Stimulated activated CD8-positive, alpha-beta memory T cell treated with anti-CD3 and anti-CD28 coated beads, Interleukin-12 subunit alpha, Interleukin-12 subunit beta, amount 100 ng/mL, for 4 hours (primary cell): ENCODE measurements around the gene AKAP13.

Source experiments
- DNase-seq: peaks from one replicate; pipeline ENCODE4 v3.0.0-alpha.2; 2020; ENCODE audit warnings: low read depth

The AKAP13 gene

DNA sequence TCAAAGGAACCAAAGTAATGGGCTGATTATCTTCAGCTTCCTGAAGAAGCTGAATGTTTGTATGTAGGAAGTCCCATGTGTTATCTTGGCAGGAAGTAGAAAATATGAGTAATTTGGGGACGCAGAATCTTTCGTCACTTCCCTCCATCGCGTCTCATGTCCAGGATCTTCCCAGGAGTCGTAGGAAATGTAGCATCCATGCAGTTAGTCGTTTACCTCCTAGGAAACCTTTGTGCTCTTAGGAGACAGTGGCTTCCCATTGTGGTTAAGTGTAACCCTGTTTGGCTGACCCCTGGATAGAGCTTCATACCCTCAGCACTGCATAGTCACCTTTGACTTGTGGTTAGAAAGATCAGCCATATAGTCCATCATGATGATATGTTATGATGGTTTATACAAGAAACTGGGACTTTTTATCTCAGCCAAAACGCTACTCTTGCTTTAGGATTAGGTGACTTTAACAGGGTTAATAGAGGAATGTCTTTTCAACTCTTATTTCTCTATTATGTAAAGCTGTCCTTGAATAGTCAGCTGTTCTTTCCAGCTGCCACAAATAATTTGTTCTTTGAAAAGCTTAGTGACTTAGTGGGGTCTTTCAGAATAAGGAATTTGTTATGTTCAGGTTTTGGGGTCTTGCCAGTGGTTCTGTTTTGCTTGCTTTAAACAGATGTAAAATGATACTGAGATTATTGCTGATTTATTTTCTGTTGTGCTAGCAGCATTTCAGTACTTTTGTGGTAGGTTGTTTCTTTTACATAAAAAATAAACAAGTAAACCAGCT, 322.1 kb downstream of the AKAP13 start:
- peak; percentile 14 for DNase-seq

DNA sequence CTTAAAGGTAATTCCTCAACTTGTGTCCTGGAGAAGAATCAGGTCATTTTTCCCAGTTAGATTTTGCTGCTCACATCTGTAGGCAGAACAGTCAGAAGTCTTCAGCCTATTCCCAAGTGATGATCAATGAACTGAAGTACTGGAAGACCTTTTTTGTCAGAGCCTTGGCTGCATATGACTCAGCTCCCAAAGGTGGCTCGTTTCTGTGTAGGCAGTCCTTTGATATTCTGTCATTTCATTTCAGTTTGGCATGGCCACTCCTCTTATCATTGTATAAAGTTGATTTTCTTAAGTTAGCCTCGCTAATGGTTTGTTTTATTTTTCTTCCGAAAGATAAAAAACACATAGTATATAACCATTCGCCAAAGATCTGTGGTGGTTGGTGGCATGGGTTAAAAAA, 323.7 kb downstream of the AKAP13 start:
- DNase-seq: no peak

- no peak for DNase-seq
These were observed 324.5 kb downstream of the AKAP13 start for GRCh38 chr15:85704720-85705429.

DNA sequence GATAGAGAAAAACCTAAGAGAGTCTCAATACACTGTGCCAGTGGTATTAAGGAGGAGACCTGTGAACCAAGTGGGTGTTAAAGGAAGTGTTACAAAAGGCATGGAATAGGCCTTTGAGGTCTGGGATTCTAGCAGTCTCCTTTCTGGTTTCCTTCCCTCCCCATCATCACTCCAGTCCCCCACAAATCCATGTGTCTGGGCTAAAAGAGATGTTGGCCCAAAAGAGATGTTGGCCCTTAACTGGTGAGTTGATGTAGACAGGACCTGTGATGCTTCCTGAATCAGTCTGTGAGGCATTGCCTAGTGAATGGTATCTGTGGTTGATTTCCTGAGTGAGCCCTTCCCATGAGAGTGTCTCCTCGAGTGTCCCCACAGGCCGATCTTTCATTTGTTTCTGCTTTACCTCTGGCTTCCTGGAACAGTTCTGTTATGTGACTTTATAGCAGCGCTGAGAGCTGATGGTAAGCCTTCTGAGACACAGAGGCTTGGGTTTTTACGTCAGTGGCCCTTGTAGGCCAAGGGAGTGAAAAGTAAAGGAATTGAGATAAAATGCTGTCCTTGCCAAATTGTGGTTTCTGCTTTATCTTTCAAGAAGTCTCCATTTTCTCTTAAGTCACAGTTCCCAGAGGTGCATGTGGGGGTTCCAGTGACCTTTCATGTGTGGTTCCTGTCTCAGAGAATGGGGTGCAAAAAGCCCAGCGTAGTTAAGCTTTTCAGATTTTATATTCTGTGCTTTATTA, 326.5 kb downstream of the AKAP13 start:
- DNase-seq: no peak

DNA sequence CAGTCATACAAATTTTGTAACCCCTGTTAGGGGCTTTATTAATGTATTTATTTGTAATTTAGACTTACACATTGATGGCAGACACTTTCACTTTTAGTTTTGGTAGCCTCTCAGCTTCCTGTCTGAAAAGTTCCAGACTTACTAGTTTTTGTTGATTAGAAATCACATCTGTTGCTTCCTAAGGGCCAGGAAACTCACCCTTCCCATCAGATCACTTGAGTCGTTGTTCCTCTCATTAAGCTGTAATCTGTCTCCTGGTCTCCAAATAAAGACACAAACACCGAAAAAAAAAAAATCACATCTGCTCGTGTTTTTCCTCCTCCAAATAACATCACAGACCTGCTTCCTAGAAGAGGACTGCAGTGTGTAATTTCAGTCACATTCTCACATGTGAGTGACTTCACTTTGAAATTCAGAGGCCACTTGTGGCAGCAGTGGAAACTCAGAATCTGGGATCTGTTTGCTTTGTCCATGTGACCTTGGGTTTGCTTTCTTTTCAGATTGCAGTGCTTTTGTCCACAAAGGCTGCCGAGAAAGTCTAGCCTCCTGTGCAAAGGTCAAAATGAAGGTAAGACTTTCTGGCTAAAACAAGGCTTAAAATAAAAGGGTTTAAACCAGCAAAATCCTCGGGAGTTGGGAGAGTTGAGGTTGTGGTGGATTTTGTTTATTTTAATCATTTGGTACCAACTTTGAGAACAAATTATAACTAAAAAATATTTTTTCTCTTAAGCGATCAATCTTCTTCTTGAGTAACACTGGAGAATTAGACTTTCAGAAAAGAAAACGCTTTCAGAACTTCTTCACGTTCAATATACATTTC, 327.3 kb downstream of the AKAP13 start:
- no peak for DNase-seq

DNA sequence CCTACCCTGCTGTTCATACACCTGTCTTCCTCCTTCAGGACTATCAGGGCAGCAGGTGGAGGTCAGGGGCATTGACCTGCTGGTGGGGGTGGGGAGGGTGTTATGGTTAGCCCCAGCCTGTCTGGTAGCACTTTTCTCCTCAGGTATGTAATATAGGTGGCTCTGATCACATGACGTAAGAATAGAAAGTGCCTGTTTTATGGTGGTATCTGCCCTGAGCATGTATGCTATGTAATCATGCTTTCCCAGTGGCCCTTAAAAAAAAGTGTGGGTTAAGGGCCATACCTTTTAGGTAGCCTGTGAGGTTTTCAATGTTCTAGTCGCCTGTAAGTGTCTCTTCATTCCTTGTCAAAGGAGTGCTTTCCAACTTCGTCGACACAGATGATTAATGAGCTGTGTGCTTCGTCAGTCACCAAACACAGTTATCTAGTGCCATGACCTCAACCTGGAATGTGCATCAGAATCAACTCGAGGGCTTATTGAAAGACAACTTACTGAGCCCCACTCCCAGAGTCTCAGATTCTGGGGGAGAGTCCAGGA, 328.1 kb downstream of the AKAP13 start:
- DNase-seq: no peak

DNA sequence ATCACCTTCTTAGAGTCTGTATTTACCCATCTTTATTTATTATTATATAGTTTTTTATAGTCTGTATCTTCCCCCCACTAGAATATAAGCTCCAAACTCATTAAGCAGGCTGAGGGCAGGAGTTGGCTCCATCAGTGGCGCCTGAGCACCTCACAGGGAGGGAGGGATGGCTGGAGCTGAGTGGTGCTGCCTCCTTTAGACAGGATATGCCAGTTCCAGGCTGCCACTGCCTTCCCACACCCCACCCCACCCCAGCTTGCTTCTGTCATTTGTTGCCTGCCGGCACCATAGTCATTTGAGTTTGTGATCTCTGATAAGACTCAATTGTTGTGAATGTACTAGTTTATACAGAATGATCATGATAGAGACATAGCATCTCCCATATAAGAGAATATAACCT, 328.8 kb downstream of the AKAP13 start:
- DNase-seq: no peak

DNA sequence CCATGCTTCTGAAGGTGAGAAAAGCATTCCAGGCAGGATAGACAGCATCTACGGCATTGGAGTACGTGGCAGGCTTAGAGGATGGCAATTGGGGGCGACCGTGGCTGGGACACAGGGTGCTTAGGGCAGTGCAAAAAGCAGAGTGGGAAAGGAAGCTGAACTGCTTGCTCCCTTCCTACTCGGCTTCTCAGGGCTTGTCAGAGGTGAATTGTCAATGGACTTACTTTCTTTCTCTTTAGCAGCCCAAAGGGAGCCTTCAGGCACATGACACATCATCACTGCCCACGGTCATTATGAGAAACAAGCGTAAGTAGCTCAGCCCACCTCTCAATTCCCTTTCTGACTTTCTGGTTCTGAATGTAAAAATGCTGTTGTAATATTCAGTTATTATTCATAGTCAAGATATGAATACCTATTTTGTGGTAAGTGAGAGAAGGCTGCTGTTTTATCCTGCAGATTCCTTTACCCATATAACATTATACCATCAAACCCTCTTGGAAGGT, 330.0 kb downstream of the AKAP13 start:
- no peak for DNase-seq

DNA sequence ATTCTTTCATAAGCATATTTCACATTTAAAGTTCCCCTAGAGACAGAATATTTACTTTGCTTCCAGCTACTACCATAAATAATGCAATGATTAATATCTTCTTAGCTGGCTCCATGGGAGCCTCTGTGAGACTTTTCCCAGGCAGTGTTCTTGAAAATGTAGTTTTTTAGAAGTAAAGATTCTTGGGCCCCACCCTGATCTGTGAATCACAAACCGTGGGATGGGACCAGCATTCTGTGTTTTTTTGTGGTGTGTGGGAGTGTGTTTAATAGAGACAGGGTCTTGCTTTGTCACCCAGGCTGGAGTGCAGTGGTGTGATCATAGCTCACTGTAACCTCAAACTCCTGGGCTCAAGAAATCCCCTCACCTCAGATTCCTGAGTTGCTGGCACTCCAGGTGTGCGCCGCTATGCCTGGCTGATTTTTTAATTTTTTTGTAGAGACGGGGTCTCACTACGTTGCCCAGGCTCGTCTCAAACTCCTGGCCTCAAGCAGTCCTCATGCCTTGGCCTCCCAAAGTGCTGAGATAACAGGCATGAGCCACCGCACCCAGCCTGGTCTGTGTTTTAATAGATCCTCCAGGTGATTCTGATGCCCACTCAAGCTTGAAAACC, 331.3 kb downstream of the AKAP13 start:
- no peak for DNase-seq

GRCh38 chr15:85716261-85716660, 335.9 kb downstream of the AKAP13 start:
- no peak for DNase-seq

DNA sequence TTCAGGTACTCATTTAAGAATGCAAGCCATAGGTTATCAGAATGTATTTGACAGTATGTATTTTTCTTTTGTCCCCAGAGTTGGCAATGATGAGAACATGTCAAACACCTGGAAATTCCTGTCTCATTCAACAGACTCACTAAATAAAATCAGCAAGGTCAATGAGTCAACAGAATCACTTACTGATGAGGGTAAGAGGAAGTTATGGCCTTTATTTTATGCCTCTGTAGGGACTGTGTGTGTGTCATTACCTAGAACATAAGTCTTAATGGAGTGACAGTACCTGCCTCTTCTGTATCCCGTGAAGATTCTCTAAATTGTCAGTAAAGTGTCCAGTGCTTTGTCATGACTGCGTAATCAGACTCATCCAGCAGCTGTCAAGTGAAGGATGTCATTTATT, 336.8 kb downstream of the AKAP13 start:
- no peak for DNase-seq

DNA sequence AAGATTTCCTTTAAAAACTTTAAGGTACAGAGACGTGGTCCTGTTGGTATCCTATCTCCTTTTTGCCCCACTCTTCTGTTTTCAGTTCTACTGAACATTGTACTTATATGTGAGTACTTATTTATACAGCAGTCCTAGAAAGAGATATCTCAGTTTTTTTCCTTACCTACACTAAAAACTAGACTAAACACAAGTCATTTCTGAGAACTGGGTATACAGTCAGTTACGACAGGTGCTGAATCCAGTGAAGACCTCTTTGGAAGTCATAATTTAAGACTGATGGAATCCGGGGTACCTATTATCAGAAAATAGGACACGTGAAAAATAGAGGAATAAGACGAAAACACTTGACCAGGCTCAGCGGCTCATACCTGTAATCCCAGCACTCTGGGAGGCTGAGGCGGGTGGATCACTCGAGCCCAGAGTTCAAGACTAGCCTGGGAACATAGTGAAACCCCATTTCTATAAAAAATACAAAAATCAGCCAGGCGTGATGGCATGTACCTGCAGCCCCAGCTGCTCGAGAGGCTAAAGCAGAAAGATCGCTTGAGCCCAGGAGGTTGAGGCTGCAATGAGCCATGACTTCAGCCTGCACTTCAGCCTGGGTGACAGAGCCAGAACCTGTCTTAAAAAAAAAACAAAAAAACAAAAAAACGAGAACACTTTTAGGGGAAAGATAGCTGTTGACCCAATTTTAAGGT, 338.0 kb downstream of the AKAP13 start:
- DNase-seq: no peak

DNA sequence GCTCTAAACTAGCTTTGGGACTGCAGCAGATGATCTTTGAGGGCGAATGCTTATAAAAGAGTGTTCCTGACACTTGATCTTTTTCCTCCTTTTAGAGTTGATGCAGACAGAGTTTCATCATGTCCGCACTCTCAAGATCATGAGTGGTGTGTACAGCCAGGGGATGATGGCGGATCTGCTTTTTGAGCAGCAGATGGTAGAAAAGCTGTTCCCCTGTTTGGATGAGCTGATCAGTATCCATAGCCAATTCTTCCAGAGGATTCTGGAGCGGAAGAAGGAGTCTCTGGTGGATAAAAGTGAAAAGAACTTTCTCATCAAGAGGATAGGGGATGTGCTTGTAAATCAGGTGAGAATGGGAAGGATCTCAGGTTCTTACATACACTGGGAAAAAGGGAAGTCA, 338.6 kb downstream of the AKAP13 start:
- DNase-seq: no peak

- no peak for DNase-seq
These were observed 342.2 kb downstream of the AKAP13 start for GRCh38 chr15:85722374-85723152.

- no peak for DNase-seq
These were observed 343.9 kb downstream of the AKAP13 start for GRCh38 chr15:85723960-85724945.

DNA sequence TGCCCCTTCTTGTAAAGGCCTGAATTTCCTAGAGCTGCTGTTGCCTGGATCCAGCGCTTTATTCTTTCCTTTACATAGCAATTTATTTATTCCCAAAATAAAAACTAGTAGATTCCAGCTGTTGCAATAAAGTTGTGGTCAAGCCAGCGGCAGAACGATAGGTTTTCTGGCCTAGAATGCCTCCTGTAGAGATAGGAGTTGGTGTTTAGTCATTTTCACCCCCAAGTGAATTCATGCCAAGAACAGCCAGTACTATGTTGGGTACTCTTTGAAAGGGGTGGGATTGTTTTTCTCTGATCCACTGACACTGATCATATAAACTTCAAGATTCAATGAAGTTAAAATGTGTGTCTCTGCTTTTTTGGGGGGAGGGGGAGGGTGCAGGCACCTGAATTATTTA, 344.6 kb downstream of the AKAP13 start:
- no peak for DNase-seq

DNA sequence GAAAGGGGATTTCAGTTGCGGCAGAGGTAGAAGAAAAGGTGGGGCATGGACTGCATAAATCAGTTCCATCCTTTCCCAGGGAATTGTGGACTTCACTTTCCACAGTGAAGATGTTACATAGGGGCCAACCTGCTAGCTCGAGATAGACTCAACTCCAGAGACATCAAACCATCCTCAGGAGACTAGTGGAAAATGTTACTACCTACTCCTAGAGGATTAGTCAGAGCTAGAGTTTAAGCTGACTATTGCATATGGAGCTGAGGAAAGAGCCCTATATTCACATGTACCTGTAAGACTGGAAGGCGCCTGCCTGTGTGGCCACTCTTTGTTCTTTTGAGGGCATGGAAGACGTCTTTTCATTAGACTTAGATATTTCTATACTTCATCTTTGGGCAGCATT, 345.2 kb downstream of the AKAP13 start:
- no peak for DNase-seq

DNA sequence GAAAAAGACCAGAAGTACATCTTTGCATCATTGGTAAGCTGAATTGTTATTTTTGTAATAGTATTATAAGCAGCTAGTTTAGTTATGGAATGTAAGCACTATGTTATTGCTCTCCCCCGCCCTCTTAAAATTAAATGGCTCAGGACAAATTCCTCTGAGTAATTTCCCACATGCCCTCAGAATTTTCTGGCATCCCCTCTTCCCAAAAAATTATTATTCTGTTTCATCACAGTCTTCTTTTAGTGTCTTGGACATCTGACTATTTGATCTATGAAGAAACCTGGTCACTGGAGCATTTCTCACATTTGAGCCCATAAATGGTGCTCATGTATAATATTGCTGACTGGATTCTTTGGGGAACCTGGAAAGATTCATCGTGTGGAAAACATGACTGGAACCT, 346.1 kb downstream of the AKAP13 start:
- DNase-seq: no peak

- DNase-seq: no peak
These were observed 346.7 kb downstream of the AKAP13 start for GRCh38 chr15:85727068-85727467.
